Aorta (tissue), 5 donors: ENCODE data around the gene UGT1A6. TPM values are rescaled to one million over a fixed set of nuclear protein-coding genes. Genes with fewer than 3 reads are reported as not detected.
"Not testable (repeated sequence)": the region's sequence is repeated elsewhere in the genome, so short reads cannot be mapped to it uniquely, and the experiment has no call there.

Experiments used
- ATAC-seq: fragments of 200-7000 bp; cut with Tn5 transposase; one replicate; pipeline ENCODE4 v1.9.1; 2022; ENCODE audit warnings: moderate library complexity; ENCODE audit not compliant: low FRiP score
- DNase-seq, 2 donors: peaks; one replicate each; pipeline ENCODE4 v3.0.0-alpha.2; 2020
- H3K27ac ChIP-seq, 2 donors: one replicate each; pipeline ENCODE4 v1.5.1; 2013; ENCODE audit warnings: low read length in 2 of 2, mild to moderate bottlenecking in 2 of 2, moderate library complexity in 2 of 2, control low read depth in 1 of 2, inconsistent platforms in 1 of 2, low read depth in 1 of 2
- H3K27me3 ChIP-seq, 2 donors: one replicate each; pipeline ENCODE4 v1.6.1; 2013; ENCODE audit warnings: control low read depth in 1 of 2, low read length in 1 of 2, mild to moderate bottlenecking in 1 of 2, moderate library complexity in 1 of 2; ENCODE audit not compliant: insufficient read depth in 2 of 2, control insufficient read depth in 1 of 2
- H3K36me3 ChIP-seq, 2 donors: one replicate each; pipeline ENCODE4 v1.6.1; 2013; ENCODE audit warnings: control low read depth in 1 of 2, low read length in 1 of 2, mild to moderate bottlenecking in 1 of 2; ENCODE audit not compliant: insufficient read depth in 2 of 2, control insufficient read depth in 1 of 2
- H3K4me1 ChIP-seq, 2 donors: one replicate each; pipeline ENCODE4 v1.6.1; 2013; ENCODE audit warnings: low read length in 2 of 2, control low read depth in 1 of 2, mild to moderate bottlenecking in 1 of 2, moderate library complexity in 1 of 2; ENCODE audit not compliant: insufficient read depth in 2 of 2, control insufficient read depth in 1 of 2
- H3K4me3 ChIP-seq, 2 donors: one replicate each; pipeline ENCODE4 v1.5.1; 2013; ENCODE audit warnings: low read length in 2 of 2, control low read depth in 1 of 2, mild to moderate bottlenecking in 1 of 2
- H3K9me3 ChIP-seq: one replicate; pipeline ENCODE4 v1.6.1; 2013; ENCODE audit warnings: mild to moderate bottlenecking, low read length; ENCODE audit not compliant: control insufficient read depth
- WGBS, 2 donors: extraction: QIAGEN DNeasy Blood & Tissue Kit; methylation state at CpG; one replicate each; pipeline ENCODE4 v1.1.7; 2013; 5-methylcytosine and 5-hydroxymethylcytosine counted together
- intact Hi-C, 2 donors: fragments of 100-400 bp; cut with DNase I; formaldehyde crosslinking; loops; one replicate each; pipeline versions ENCODE4 v1.14.2 to v1.15.0; 2022
- polyA plus RNA-seq, 2 donors: library from polyadenylated mRNA; stranded (reverse); fragments of 200-250 nt; gene quantifications; one replicate each; pipeline ENCODE4 v1.2.3, GENCODE V29; 2013
- total RNA-seq, 2 donors: library from RNA; stranded (reverse); fragmentation: NEBNext Ultra II Directional; extraction: Animal tissue kit (Norgen Biotek cat#: 25700); gene quantifications; one replicate each; pipeline ENCODE4 v1.2.1, GENCODE V29; 2021
- donor health status: healthy with polysubstance abuse.
- donor health status: Bipolar disorder and iron deficiency.
- donor health status: DM: no; HTN: no; CAD: no.
- donor health status: DM: no; HTN: no; CAD: no.
- donor health status: DM: yes; HTN: yes; CAD: no.

The UGT1A6 gene
- total and polyA plus RNA-seq, 4 donors: 0.33 TPM; not detected in 3

DNA sequence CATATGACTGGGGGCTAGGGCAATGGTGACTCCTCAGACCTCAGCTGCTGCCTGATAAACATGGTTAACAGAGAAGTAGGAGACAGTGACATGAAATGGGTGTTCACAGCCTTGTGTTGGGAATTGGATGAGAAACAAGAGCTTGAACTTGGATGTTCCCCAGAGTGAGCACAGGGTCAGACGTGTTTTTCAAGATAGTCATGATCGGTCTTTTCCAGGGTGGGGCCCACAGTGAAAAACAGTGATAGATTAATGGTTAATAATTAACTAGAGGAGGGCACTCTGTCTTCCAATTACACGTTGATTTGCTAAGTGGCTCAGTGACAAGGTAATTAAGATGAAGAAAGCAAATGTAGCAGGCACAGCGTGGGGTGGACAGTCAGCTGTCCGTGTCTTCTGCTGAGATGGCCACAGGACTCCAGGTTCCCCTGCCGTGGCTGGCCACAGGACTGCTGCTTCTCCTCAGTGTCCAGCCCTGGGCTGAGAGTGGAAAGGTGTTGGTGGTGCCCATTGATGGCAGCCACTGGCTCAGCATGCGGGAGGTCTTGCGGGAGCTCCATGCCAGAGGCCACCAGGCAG lies 36.1 kb downstream of the UGT1A6 start, which contains the start of gene UGT1A3:
Gene UGT1A3, plus strand, starts transcription at position 320 of the 579 bp plus-strand sequence. Its CDS starts 85 bp downstream, at position 405.
- H3K27me3 ChIP-seq: no peaks in the 10 kb centered on the region
- intact Hi-C loops: no loop called here
- WGBS, 2 donors: 75 to 79% methylated on average over 8 of the region's 8 CpGs
- H3K9me3 ChIP-seq: no peaks in the 10 kb centered on the region
- H3K4me3 ChIP-seq: no peak within 1 kb of the TSS
- no peaks in the 10 kb centered on the region for H3K36me3 ChIP-seq
- ATAC-seq: no peak
- no peak within 1 kb of the TSS for H3K27ac ChIP-seq
- DNase-seq: no peak
- no peaks in the 10 kb centered on the region for H3K4me1 ChIP-seq

- H3K4me3 ChIP-seq, H3K27me3 ChIP-seq, intact Hi-C loops, H3K9me3 ChIP-seq, H3K27ac ChIP-seq, DNase-seq, H3K4me1 ChIP-seq, H3K36me3 ChIP-seq, ATAC-seq: not testable (repeated sequence)
- WGBS, 2 donors: 81 to 85% methylated on average over 14 of the region's 14 CpGs
Observed at GRCh38 chr2:233736868-233737653, 44.4 kb downstream of the UGT1A6 start.

DNA sequence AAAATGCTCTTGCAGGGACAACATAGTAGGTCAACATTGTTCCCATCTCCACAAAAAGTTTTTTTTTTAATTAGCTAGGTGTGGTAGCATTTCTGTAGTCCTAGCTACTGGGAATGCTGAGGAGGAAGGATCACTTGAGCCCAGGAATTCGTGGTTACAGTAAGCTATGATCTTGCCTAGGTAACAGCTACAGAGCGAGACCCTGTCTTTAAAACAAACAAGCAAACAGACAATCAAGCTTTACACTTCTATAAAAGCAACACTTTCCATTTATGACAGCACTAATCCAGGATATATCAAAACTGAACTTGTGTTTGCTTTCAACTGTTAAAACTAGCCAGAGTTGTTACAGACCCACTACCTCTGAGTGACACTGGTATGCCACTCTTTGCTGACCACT lies 48.2 kb downstream of the UGT1A6 start:
- H3K36me3 ChIP-seq: no peaks in the 10 kb centered on the region
- intact Hi-C loops: no loop called here
- DNase-seq (no peak), ATAC-seq (no peak)
- H3K27me3 ChIP-seq: no peaks in the 10 kb centered on the region
- H3K4me3 ChIP-seq: no peak overlapping the region
- H3K27ac ChIP-seq: no peak overlapping the region
- WGBS, 2 donors: 53 to 70% methylated on average over 2 of the region's 2 CpGs
- H3K4me1 ChIP-seq: no peaks in the 10 kb centered on the region
- no peaks in the 10 kb centered on the region for H3K9me3 ChIP-seq

DNA sequence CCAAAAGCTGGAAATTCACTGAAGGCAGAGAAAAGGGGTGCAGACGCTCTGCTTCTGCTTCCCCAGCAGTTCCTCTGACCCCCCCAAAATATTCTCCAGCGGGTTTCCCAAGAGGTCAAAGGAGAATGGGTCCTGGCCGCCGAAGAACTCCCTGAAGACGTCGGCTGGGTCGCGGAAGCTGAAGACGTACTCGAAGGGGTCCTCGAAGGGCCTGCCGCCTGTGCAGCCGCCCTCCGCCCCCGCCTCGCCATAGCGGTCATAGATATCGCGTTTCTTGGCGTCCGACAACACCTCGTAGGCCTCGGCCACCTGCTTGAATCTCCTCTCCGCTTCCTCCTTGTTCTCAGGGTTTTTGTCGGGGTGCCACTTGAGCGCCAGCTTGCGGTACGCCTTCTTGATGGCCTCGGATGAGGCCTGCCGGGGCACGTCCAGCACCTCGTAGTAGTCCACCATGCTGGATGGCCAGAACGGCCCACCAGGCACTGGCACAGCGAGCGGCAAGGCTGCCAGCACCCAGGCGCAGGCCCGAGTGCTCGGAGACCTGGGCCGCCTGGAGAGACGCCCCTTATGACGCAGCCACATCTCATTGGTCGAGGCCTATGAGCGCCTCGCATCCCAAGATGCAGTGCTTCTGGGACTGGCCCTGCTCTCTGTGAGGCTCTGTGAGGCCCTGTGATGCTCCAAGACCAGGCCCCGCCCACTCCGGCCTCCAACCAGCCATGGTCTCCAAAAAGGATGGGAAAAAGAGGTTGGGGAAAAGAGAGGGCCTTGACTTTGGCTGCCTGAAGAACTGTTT lies 51.0 kb downstream of the UGT1A6 start:
- no peak for DNase-seq
- H3K27ac ChIP-seq: no peak overlapping the region
- no peaks in the 10 kb centered on the region for H3K9me3 ChIP-seq
- H3K36me3 ChIP-seq: no peaks in the 10 kb centered on the region
- intact Hi-C loops: no loop called here
- no peaks in the 10 kb centered on the region for H3K4me1 ChIP-seq
- 94 to 95% methylated on average over 44 to 46 of the region's 46 CpGs for WGBS, 2 donors
- no peaks in the 10 kb centered on the region for H3K27me3 ChIP-seq
- no peak for ATAC-seq
- no peak overlapping the region for H3K4me3 ChIP-seq

GRCh38 chr2:233745073-233745755 lies 52.5 kb downstream of the UGT1A6 start:
- ATAC-seq: no peak
- H3K4me1 ChIP-seq: no peaks in the 10 kb centered on the region
- H3K4me3 ChIP-seq: no peak overlapping the region
- DNase-seq: no peak
- H3K9me3 ChIP-seq: no peaks in the 10 kb centered on the region
- no peaks in the 10 kb centered on the region for H3K36me3 ChIP-seq
- no peaks in the 10 kb centered on the region for H3K27me3 ChIP-seq
- H3K27ac ChIP-seq: no peak overlapping the region
- 81 to 84% methylated on average over 5 of the region's 5 CpGs for WGBS, 2 donors
- intact Hi-C loops: no loop called here

- H3K9me3 ChIP-seq, H3K4me1 ChIP-seq, H3K4me3 ChIP-seq, intact Hi-C loops, H3K27me3 ChIP-seq, DNase-seq, H3K27ac ChIP-seq, ATAC-seq, H3K36me3 ChIP-seq: not testable (repeated sequence)
- 49 to 68% methylated on average over 2 of the region's 2 CpGs for WGBS, 2 donors
Observed at GRCh38 chr2:233745838-233746237, 53.1 kb downstream of the UGT1A6 start.

GRCh38 chr2:233746475-233747282 lies 54.0 kb downstream of the UGT1A6 start:
- no peak overlapping the region for H3K4me3 ChIP-seq
- intact Hi-C loops: no loop called here
- H3K4me1 ChIP-seq: no peaks in the 10 kb centered on the region
- H3K27ac ChIP-seq: no peak overlapping the region
- no peaks in the 10 kb centered on the region for H3K36me3 ChIP-seq
- H3K27me3 ChIP-seq: no peaks in the 10 kb centered on the region
- WGBS, 2 donors: 67 to 73% methylated on average over 10 of the region's 10 CpGs
- DNase-seq: no peak
- no peaks in the 10 kb centered on the region for H3K9me3 ChIP-seq
- no peak for ATAC-seq

GRCh38 chr2:233747283-233747544 lies 54.5 kb downstream of the UGT1A6 start:
- no peak for DNase-seq
- no peaks in the 10 kb centered on the region for H3K9me3 ChIP-seq
- no peak overlapping the region for H3K27ac ChIP-seq
- H3K36me3 ChIP-seq: no peaks in the 10 kb centered on the region
- no peak overlapping the region for H3K4me3 ChIP-seq
- intact Hi-C loops: no loop called here
- 94 to 96% methylated on average over 6 of the region's 6 CpGs for WGBS, 2 donors
- H3K4me1 ChIP-seq: no peaks in the 10 kb centered on the region
- ATAC-seq: no peak
- no peaks in the 10 kb centered on the region for H3K27me3 ChIP-seq
